Small intestine (tissue), 7 donors: ENCODE results near the gene CAPN9. TPM values are rescaled to one million over a fixed set of nuclear protein-coding genes. Genes with fewer than 3 reads are reported as not detected.

Experiments used
- DNase-seq, 2 donors: peaks; one replicate each; pipeline versions ENCODE4 v3.0.0 to v3.0.0-alpha.2; 2013
- FAIRE-seq: peaks from 2 replicates; lab custom pipeline; 2012; peaks lifted over from hg19 to GRCh38; lab: Jason Lieb, UNC
- H3K27ac ChIP-seq, 3 donors: one replicate each; pipeline ENCODE4 v1.5.1; 2013; ENCODE audit warnings: low read length in 2 of 3, mild to moderate bottlenecking in 2 of 3, control low read depth in 1 of 3, inconsistent platforms in 1 of 3, low read depth in 1 of 3, moderate library complexity in 1 of 3
- H3K27me3 ChIP-seq, 3 donors: one replicate each; pipeline ENCODE4 v1.6.1; 2013; ENCODE audit warnings: low read length in 3 of 3, inconsistent platforms in 1 of 3; ENCODE audit not compliant: control insufficient read depth in 3 of 3, insufficient read depth in 3 of 3
- H3K36me3 ChIP-seq, 3 donors: one replicate each; pipeline ENCODE4 v1.6.1; 2013; ENCODE audit warnings: low read length in 3 of 3, inconsistent platforms in 1 of 3, low read depth in 1 of 3, mild to moderate bottlenecking in 1 of 3, moderate library complexity in 1 of 3; ENCODE audit not compliant: control insufficient read depth in 3 of 3, insufficient read depth in 2 of 3
- H3K4me1 ChIP-seq, 3 donors: one replicate each; pipeline ENCODE4 v1.6.1; 2013; ENCODE audit warnings: low read length in 2 of 3, inconsistent platforms in 1 of 3, low read depth in 1 of 3, mild to moderate bottlenecking in 1 of 3, moderate library complexity in 1 of 3; ENCODE audit not compliant: control insufficient read depth in 3 of 3, insufficient read depth in 2 of 3
- H3K4me3 ChIP-seq, 3 donors: one replicate each; pipeline ENCODE4 v1.5.1; 2013; ENCODE audit warnings: low read length in 3 of 3, control low read depth in 1 of 3, inconsistent platforms in 1 of 3, low read depth in 1 of 3, mild to moderate bottlenecking in 1 of 3, moderate library complexity in 1 of 3
- H3K9me3 ChIP-seq, 2 donors: one replicate each; pipeline ENCODE4 v1.6.1; 2013; ENCODE audit warnings: low read depth in 1 of 2, low read length in 1 of 2; ENCODE audit not compliant: control insufficient read depth in 2 of 2, insufficient read depth in 1 of 2
- WGBS, 3 donors: extraction: QIAGEN DNeasy Blood & Tissue Kit; methylation state at CpG; one replicate each; pipeline ENCODE4 v1.1.7; 2013; 5-methylcytosine and 5-hydroxymethylcytosine counted together
- polyA plus RNA-seq, 4 donors: library from polyadenylated mRNA; stranded (reverse) in 3 of 4; unstranded in 1 of 4; fragments of 200-250 nt in 3 of 4; fragments of 120-200 nt in 1 of 4; gene quantifications; one replicate each; pipeline versions ENCODE4 v1.2.1 to v1.2.3, GENCODE V29; 2013
- donor health status: healthy with polysubstance abuse.
- donor health status: control.
- donor health status: control.
- donor health status: Bipolar disorder and iron deficiency.
- donor health status: healthy.

The CAPN9 gene
- polyA plus RNA-seq, 4 donors = 2.6 to 31.1 (median 16.1) TPM

DNA sequence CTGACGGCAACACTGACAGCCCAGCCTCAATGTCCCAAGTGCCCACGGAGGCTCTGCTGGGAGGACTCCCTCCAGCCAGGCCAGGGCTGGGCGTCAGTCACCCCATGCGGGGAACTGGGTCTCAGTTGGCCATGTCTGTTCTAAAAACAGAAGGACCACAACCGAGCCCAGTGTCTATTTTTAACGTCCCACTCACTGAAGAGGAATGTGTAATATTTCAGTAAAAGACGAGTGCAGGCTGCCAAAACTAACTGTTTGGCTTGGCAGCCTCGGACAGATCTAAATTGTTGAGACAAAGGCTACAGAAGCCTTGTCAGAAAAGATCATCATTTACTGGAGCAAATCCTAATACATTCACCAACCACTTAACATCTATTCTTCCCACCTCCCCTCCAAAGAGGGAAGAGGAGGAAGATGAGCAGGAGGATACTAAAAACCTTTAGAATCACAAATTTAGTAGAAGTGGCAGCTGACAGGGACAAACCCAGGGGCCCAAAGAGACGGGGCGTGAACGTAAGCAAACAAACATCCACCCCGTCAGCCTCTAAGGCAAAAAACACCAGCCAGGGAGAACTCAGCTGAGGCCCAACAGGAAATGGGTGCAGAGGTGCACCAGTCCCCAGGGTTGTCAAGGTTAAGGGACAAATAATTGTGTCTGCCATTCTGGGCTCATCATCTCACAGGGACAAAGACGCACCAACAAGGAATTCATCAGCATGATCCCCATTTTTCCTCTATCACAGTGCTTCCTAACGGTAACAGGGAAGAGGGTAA lies 102.5 kb downstream of the CAPN9 start:
- Histone ChIP-seq H3K4me3 (no peak overlapping the region), H3K27me3 (no peaks in the 10 kb centered on the region), H3K27ac (peak overlapping the region in 2 of 3 donors; percentile 38 to 50), H3K36me3 (peaks cover 0 to 40% (median 0%) of the 10 kb centered on the region in 3 donors), H3K4me1 (peaks cover 0 to 11% (median 0%) of the 10 kb centered on the region in 3 donors), H3K9me3 (peaks cover 0 to 7% of the 10 kb centered on the region in 2 donors)
- WGBS, 3 donors = 59 to 79% (median 73%) methylated on average over 14 of the region's 14 CpGs
- no peak for FAIRE-seq
- DNase-seq = peak in 1 of 2 donors; percentile 39

DNA sequence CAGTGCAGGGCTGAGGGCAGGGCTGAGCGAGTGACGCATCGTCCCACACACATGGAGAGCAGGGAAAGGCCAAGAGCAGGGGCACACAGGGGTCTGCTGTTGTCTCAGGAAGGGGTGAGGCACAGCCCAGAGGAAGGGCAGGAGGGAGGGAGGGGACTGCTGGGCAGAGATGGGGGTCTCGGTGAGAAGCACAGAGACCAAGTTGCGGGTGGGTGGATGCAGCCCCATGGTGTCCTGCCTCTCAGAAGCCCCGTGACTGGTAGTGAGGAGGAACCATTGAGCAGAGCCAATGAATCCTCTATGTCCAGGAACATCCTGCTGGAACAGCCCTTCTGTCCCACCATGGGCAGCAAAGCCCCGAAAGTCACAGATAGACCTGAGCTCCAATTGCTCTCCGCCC lies 103.4 kb downstream of the CAPN9 start:
- FAIRE-seq (no peak), DNase-seq (no peak)
- Histone ChIP-seq H3K27ac (peak overlapping the region in 1 of 3 donors; percentile 28), H3K4me1 (peaks cover 0 to 11% (median 0%) of the 10 kb centered on the region in 3 donors), H3K4me3 (no peak overlapping the region), H3K9me3 (peaks cover 0 to 7% of the 10 kb centered on the region in 2 donors), H3K27me3 (no peaks in the 10 kb centered on the region), H3K36me3 (peaks cover 0 to 41% (median 0%) of the 10 kb centered on the region in 3 donors)
- 78 to 97% (median 93%) methylated on average over 8 of the region's 8 CpGs for WGBS, 3 donors

GRCh38 chr1:230851291-230851691 lies 104.1 kb downstream of the CAPN9 start:
- DNase-seq (no peak), FAIRE-seq (no peak)
- H3K4me1 ChIP-seq = peaks cover 0 to 11% (median 0%) of the 10 kb centered on the region in 3 donors
- H3K27me3 ChIP-seq = no peaks in the 10 kb centered on the region
- H3K4me3 ChIP-seq = no peak overlapping the region
- H3K9me3 ChIP-seq = peaks cover 0 to 7% of the 10 kb centered on the region in 2 donors
- WGBS, 3 donors = 71 to 86% (median 77%) methylated on average over 5 of the region's 5 CpGs
- peak overlapping the region in 1 of 3 donors; percentile 21 for H3K27ac ChIP-seq
- H3K36me3 ChIP-seq = peaks cover 0 to 40% (median 0%) of the 10 kb centered on the region in 3 donors

Other genes with a start within 250 kb of the CAPN9 start
- gene COG2, start 104.9 kb upstream of the CAPN9 start, polyA plus RNA-seq = 10 to 100 TPM; 16.2 to 35.8 (median 17.2) TPM
- 100 to 1,000 TPM in 1 of 4 donors, 1 to 10 TPM in 2, under 1 TPM in 1; 0.81 to 357 (median 2.7) TPM for gene AGT, start 33.3 kb upstream of the CAPN9 start, polyA plus RNA-seq
- gene C1orf198, start 121.1 kb downstream of the CAPN9 start, polyA plus RNA-seq = 10 to 100 TPM in 2 of 4 donors, 1 to 10 TPM in 2; 6.0 to 19.5 (median 13.1) TPM
- 10 to 100 TPM in 1 of 4 donors, 1 to 10 TPM in 3; 4.6 to 24.0 (median 7.7) TPM for gene TTC13, start 231.5 kb downstream of the CAPN9 start, polyA plus RNA-seq
- 10 to 100 TPM; 15.7 to 30.5 (median 22.9) TPM for gene ARV1, start 231.7 kb downstream of the CAPN9 start, polyA plus RNA-seq